ENCODE results near the gene FBXL16. TPM values are rescaled to one million over a fixed set of nuclear protein-coding genes. Genes with fewer than 3 reads are reported as not detected.
"Not testable (repeated sequence)": the region's sequence is repeated elsewhere in the genome, so short reads cannot be mapped to it uniquely, and the experiment has no call there.

Gene FBXL16, protein sequence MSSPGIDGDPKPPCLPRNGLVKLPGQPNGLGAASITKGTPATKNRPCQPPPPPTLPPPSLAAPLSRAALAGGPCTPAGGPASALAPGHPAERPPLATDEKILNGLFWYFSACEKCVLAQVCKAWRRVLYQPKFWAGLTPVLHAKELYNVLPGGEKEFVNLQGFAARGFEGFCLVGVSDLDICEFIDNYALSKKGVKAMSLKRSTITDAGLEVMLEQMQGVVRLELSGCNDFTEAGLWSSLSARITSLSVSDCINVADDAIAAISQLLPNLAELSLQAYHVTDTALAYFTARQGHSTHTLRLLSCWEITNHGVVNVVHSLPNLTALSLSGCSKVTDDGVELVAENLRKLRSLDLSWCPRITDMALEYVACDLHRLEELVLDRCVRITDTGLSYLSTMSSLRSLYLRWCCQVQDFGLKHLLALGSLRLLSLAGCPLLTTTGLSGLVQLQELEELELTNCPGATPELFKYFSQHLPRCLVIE
- total RNA-seq: 0.40 TPM in 1 of 2 replicates, not detected in the other

DNA sequence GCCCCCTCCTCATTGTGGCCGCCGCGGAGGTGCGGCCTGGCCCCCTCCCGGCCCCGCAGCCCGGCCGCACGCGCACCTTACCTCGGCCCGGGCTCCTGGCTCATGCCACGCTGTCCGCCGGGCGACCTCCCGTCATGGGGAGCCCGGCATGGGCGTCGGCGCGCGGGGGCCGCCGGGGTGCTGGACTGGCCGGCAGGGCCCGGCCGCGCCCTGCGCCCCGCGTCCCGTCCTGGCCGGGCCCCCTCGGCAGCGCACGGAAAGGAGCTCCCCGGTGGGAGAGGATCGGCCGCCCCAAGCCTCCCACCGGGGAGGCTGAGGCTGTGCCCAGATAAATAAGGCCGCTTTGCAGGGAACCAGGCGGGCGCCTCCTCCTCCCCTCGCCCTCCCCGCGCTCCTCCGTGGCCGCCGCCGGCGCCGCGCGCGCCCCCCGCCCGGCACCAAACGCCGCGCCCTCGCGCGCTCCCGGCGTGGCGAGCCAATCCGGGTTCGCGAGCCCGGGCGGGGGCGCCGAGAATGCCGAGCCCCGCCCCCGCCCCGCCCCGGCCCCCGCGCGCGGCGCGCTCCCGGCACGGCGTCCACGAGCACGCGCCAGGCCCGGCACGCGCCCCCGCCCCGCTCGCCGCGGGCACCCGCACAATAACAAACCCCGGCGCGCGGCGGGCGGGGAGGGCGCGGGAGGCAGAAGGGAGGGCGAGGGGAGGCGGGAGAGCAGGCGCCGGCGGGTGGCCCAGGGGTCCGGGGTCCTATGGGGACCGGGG is at the start of gene FBXL16:
Gene FBXL16, minus strand, starts transcription at position 371 of the 758 bp plus-strand sequence. CDS start 8,396 bp downstream, outside the sequence.
- DNase-seq (ENCODE audit: low read depth): no peak

DNA sequence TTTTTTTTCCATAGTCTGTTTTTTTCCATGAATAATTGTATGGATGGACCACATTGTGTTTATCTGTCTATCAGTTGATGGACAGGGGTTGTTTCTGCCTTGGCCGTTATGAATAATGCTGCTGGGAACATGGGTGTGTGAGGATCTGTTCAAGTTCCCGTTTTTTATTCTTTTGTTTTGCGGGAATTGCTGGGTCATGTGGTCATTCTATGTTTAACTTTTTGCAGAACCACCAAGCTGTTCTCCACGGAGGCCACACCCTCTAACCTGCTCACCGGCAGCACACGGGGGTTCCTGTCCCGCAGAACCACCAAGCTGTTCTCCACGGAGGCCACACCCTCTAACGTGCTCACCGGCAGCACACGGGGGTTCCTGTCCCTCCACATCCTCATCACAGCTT is 49.1 kb upstream of the FBXL16 start:
- DNase-seq (ENCODE audit: low read depth): no peak

DNA sequence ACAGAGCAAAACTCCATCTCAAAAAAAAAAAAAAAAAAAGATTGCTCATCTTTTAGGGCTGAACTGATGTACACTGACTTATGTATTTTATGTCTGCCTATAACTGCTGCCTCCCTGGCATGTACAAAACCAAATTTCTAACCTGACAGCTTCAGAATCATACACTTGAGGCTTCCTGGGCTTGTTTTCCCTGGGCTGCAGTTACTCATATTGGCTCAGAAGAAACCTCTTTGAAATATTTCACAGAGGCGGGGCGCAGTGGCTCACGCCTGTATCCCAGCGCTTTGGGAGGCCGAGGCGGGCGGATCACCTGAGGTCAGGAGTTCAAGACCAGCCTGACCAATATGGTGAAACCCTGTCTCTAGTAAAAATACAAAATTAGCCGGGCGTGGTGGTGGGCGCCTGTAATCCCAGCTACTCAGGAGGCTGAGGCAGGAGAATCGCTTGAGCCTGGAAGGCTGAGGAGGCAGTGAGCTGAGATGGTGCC is 48.6 kb upstream of the FBXL16 start:
- DNase-seq (ENCODE audit: low read depth): not testable (repeated sequence)

DNA sequence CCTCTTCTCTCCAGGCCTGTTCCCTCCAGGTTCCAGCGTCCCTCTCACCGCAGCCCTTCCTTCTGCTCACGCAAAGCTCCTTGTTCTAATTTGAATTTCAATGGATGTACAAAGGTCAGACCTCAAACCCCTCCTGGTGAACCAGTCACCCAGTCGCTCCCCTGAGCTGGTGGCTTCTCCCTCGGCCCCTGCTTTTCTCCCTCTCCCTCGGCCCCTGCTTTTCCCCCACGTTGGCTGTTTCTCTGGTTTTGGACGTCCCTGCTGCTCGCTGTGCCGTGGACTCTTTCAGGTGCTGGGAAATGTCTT is 46.4 kb upstream of the FBXL16 start:
- no peak for DNase-seq (ENCODE audit: low read depth)

DNA sequence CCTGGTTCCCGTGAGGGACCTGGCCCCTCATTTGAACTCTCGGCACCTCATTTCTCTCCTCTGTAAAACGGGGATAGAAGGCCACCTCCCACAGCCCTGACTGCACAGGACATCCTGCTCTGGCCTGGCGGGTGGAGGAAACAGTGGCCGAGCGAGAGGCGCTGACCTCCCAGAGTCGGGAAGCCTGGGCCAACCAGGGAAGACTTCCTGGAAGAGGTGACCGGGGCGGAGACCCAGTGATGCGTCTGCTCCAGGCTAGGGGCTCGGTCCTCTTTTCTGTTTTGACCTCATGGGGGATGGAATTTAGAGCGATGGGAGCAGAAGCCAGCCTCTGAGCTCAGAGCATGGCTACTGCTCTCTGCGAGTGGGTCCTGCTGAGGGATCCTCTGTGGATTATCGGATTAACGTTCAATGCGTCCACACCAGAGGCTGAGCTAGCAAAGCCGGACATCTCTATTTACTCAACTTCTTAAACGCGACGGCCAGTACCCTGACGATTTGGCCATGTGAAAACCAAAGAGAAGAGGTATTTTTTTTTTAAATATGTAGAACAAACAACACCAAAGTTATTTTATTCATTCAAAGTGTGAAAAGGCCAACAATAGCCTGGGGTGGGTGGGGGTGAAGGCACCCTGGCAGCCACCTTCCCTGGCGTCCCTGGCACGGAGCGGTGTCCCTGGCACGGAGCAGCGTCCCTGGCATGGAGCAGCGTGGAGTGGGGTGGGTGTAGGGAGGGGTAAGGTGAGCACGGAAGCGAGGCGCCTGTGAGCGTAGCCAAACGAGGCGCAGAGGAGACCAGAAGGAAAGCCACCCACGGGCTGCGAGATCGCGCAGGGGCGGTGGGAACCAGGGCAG is 45.8 kb upstream of the FBXL16 start:
- DNase-seq (ENCODE audit: low read depth): no peak

DNA sequence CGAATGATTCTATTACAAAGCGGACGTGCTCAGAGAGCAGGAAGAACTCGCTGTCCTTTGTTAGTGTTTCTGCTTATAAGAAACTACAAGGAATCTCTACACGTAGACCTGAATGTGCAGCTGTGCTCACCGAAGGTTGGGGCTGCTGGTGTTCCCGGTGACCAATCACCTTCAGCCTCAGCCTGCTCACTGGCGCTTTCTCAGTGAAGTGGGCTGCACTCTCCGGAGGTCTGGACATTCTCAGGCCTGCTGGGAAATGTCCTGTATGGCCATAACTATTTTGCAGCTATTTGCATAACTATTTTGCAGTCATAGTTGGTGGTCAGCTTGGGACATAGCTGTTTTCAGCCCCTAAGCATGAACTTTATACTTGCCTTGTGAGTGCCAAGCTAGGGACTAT is 44.9 kb upstream of the FBXL16 start:
- peak; percentile 20 for DNase-seq (ENCODE audit: low read depth)

DNA sequence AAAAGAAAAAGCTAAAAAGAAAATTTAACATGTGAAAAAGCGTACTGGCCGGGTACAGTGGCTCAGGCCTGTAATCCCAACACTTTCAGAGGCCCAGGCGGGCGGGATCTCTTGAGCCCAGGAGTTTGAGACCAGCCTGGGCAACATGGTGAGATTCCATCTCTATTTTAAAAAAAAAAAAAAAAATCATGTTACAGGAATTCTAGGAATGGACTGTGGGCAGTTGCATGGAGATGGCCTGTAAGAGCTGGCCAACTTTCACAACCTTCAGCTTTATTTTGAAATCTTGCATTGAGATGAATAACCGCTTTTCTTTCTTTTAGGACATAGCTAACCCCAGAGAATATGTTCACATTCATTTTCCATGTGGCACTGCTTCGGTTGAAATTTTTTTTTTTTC is 43.4 kb upstream of the FBXL16 start:
- DNase-seq (ENCODE audit: low read depth): peak; percentile 57

DNA sequence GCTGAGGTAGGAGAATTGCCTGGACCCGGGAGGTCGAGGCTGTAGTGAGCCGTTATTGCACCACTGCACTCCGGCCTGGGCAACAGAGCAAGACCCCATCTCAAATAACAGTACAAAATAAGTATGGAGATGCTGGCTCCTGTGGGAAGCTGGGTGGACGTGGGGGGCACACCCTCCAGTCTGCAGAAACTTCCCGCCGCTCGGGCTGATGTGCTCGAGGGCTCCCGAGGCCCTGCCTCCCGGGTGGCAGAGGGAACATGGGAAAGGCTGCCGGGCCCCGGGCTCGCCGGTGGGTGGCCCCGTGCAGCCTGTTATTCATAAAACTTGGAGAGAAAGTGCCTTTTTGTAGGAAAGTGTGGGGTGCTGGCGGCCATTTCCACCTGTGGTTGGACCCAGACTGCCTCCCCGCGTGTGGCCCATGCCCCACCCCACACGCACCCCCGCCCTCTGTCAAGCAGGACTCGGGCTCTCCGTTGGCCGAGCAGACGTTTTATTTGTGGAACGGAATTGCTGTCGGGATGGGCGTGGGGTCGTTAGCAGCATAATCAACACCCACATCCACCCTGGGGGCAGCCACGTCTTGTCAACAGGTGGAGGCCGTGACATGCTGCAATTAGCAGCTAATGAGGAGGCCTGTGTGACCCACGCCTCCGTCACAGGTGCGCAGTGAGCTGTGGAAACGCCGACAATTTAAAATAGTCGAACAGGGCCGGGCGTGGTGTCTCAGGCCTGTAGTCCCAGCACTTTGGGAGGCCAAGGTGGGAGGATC is 42.6 kb upstream of the FBXL16 start:
- DNase-seq (ENCODE audit: low read depth): no peak

DNA sequence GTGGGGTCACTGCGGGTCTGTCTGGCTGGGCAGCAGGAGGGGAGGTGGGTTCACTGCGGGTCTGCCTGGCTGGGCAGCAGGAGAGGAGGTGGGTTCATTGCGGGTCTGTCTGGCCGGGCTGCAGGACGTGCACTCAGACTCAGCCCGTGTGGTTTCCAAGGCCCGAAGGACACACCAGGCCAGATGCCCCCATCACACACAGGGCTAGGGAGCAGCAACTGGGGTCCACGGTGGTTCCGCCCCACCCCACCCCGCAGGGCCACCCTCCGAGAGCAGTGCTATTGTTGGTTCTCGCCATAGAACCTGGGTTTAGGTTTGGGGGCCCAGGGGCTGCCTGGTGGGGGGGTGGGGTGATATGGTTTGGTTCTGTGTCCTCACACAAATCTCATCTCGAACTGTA is 41.0 kb upstream of the FBXL16 start:
- DNase-seq (ENCODE audit: low read depth): no peak

DNA sequence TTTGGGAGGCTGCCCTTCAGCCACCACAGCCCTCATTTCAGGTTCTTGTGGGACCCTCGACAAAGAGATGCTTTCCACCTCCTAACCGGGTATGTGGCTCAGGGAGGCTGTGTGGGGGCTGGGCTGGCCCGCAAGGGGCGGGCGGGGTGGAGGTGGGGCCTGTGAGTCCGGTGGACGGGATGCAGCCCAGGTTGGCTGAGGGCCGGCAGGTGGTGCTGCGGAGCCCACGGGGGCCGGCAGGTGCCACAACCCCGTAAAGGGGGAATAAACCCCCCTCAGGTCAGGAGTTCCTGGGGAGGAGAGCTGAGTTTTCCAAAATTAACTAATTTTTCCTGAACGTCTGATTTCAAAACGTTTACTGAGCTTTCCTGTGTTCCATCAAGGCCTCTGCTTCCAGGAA is 40.1 kb upstream of the FBXL16 start:
- DNase-seq (ENCODE audit: low read depth): no peak

DNA sequence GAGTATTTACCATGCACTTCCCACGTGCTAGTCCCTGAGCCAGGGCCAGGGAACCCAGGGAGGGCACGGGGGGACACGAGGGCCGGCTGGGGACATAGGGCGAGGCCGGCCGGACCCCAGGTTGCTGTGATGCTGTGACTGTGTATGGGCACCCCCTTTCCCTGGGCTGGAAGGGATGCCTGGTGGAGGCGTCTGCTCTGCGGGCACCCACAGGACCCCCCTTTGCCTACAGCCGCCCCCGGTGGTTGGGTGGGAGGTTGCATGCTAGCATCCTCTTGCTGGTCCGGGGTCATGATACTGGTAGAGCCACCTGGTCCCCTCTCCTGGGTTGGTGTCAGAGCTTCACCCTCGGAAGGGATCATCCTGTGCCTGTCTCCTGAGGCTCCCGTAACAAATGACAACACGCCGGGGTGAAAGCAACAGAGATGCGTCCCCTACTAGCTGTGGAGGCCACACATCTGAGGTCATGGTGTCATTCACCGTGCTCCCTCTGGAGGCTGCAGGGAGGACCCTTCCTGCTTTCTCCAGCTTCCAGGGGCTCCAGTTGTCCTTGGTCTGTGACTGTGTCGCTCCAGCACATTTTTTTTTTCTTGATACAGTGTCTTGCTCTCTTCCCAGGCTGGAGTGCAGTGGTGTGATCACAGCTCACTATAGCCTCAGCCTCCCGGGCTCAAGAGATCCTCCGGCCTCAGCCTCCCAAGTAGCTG is 38.3 kb upstream of the FBXL16 start:
- DNase-seq (ENCODE audit: low read depth): no peak

DNA sequence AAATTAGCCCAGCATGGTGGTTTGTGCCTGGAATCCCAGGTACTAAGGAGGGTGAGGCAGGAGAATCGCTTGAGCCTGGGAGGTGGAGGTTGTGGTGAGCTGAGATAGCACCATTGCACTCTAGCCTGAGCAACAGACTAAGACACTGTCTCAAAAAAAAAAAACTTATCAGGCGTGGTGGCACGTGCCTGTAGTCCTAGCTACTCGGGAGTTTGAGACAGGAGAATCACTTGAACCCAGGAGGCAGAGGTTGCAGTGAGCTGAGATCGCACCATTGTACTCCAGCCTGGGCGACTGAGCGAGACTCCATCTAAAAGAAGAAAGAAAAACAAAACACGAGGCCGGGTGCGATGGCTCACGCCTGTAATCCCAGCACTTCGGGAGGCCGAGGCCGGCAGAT is 37.3 kb upstream of the FBXL16 start:
- not testable (repeated sequence) for DNase-seq (ENCODE audit: low read depth)

DNA sequence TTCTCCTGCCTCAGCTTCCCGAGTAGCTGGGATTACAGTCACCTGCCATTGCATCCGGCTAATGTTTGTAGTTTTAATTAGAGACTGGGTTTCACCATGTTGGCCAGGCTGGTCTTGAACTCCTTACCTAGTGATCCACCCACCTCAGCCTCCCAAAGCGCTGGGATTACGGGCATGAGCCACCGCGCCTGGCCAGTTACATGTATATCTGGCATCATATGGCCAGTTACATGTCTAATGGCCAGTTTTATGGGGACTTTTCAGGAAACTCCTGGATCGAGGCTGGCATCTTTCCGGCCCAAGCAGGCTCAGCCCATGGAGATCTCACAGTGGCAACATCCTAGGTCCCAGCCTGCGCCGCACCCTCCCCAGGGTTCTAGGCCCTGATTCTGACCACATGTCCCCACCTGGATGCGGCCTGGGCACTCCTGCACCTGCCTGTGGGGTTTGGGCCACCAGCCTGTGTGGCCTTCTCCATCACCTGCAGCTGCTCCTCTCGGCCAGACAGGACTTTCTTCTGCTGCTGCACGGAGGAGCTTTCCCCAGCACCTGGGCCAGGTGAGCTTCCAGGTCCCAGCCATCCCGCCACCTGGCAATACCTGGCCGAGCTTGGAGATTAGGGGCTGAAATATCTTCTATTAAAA is 36.5 kb upstream of the FBXL16 start:
- no peak for DNase-seq (ENCODE audit: low read depth)

DNA sequence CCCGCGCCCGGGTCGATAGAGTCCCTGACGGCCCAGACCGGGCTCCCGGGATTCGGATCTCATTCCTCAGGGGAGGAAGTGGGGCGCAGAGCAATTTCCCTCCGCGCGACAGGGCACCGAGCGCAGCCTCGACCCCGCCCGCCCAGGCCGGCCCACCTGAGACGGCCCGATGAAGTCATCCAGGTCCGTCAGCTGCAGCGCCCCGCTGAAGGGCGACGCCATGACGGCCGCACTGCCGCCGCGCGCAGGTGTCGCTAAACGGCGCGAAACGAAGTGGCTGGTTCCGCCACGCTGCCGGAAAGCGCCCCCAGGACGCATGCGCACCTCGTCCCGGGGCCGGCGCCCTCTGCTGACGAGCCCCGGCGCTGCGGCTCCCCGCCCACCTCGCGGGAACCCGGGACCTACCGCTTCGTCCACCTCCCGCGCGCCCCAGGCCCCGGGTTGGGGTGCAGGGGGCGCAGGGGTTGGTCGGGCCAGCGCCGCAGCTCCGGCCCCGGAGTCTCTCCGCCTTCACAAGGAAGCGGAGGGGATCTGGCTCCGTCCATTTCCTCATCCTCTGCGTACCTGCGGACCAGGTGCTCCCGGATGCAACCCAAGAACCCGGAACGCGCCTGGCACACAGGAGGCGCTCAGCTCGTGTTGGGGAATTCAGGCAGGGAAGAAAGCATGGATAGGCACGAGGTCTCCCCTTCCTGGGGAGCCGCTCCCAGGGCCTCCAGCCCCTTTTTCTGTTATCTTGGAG is 35.3 kb upstream of the FBXL16 start, which contains the start of gene CIAO3:
Gene CIAO3, minus strand, starts transcription at position 234 of the 742 bp plus-strand sequence. Its CDS starts 12 bp downstream, at position 222.
- peak; percentile 63 for DNase-seq (ENCODE audit: low read depth)

DNA sequence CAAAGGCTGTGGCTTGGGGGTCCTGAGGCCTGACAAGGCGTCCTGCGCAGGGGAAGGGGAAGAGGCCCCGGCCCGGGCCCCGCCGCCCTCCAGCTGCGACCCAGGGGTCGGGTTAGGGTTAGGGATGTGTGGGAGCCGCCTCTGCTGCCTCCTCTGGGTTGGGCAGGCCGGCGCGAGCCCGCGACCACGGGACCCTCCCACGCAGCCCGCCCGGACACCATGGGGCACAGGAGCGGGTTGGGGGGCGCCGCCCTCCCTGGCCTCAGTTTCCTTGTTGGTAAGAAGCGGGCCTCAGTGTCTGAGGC is 34.8 kb upstream of the FBXL16 start:
- DNase-seq (ENCODE audit: low read depth): no peak

DNA sequence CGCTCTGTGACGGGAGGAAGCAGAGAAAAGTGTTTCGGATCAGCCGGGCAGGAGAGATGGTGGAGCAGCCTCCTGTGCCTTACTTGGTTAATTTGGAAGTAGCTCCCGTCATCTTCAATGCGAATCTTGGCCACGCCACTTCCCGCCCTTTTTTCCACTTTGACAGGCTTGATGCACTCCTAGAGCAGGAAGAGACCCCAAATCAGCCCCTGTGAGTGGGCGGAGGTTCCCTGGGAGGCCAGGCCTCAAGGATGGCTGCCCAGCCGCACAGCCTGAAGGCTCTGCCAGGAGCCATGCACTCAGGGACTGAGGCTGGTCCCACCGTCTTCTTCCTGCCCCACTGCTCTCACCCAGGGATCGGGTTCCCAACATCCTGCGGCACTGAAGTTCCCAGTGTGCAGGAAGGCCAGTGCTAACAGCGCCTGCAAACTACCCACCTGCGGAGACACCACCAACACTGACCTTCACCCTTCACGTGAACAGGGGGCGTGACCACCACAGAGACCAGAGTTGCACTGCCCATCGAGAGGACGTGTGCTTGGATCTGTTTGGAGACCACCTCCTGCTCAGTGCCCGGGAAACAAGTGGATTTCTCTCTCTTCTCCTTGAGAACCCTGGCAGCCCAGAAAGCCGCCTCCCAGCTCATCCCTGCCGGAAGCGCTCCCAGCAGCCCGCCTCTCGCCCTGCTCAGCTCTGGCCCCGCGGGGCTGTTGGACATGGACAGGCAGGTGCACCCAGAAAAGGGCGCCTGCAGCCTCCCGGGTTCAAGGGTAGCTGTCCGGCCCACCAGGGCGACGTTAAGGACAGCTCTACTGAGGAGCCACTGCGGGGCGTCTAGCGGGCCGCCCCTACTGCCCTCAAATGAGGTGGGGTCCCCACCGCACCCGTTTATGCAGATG is 34.2 kb upstream of the FBXL16 start:
- no peak for DNase-seq (ENCODE audit: low read depth)

DNA sequence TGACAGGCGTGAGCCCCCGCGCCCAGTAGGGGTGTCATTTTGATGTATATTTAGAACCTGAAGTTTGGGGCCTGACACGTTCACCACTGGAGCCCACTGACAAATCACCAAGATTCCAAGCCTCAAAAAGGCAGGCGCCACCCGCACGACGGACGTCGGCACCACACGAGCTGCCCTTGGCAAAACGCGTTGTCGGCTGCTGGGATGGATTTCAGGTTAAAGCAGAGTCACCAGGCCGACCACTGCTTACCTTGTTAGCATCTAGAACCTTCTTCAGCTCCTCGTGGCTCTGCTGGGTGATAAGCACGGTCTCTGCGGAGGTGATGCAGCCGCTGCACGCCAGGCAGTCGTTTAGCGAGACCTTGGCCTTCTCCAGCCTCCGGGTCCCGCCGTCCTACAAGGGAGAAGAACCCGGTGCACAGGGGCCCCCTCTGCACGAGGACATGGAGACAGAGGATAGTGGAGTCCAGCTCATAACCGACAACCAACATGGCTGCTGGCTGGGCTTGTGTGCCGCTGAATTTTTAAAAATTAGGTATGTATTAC is 31.4 kb upstream of the FBXL16 start:
- DNase-seq (ENCODE audit: low read depth): no peak

DNA sequence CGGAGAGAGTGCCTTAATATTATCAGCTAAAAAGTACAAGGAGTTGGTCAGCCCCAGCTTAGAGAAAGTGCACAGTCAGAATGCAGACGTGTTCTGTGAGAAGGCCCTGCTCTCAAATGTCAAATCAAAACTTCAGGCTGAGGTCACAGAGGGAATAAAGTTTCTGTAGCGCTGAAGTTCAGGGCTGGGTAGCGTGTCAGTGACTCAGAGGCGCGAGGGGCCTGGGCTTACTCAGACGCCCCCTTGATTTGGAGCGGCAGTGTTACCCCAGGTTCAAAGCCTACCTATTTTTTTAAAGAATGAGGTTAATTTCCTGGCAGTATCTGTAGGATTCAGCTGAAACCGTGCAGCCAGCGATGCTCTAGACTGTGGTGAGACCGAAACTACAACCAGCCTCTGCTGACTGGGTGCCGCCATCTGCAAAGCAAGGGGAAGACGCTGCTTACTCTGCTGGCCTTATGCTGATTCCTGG is 30.4 kb upstream of the FBXL16 start:
- DNase-seq (ENCODE audit: low read depth): no peak

Measured in renal cortical epithelial cell (primary cell).